Body of pancreas (tissue), 4 donors: ENCODE data around the gene CSE1L. TPM values are rescaled to one million over a fixed set of nuclear protein-coding genes. Genes with fewer than 3 reads are reported as not detected.

ENCODE experiments used
- ATAC-seq: fragments of 150-250 bp; one replicate; pipeline ENCODE4 v1.9.1; 2016
- DNase-seq, 4 donors: peaks; one replicate each; pipeline ENCODE4 v3.0.0-alpha.2; 2019
- H3K27ac ChIP-seq, 4 donors: fragments of 200-600 bp; sonication (generic); 1 replicate in 3 of 4; 2 replicates in 1 of 4; pipeline versions ENCODE4 v1.5.1 to v1.6.1; 2016 to 2019; ENCODE audit warnings: mild to moderate bottlenecking in 1 of 4, mixed read lengths in 1 of 4, moderate library complexity in 1 of 4
- H3K27me3 ChIP-seq, 2 donors: fragments of 200-600 bp; sonication (generic); one replicate each; pipeline ENCODE4 v1.6.0; 2016; ENCODE audit warnings: mild to moderate bottlenecking in 1 of 2
- H3K36me3 ChIP-seq, 2 donors: fragments of 200-600 bp; sonication (generic); replicated peaks in 1 of 2; 2 replicates each; pipeline ENCODE4 v1.5.1; 2016; ENCODE audit warnings: low read depth in 2 of 2; ENCODE audit not compliant: insufficient read depth in 1 of 2
- H3K4me1 ChIP-seq: fragments of 200-600 bp; sonication (generic); one replicate; pipeline ENCODE4 v1.6.0; 2016
- H3K4me3 ChIP-seq, 2 donors: fragments of 200-600 bp; sonication (generic); 1 replicate in 1 of 2; 2 replicates in 1 of 2; pipeline ENCODE4 v1.5.1; 2016 to 2019
- H3K9me3 ChIP-seq, 3 donors: fragments of 200-600 bp; sonication (generic); 1 replicate in 2 of 3; 2 replicates in 1 of 3; pipeline ENCODE4 v1.5.1; 2016
- POLR2A ChIP-seq, 3 donors: fragments of 450-650 bp; IDR thresholded peaks; one replicate each; pipeline ENCODE4 v1.6.1; 2016; ENCODE audit warnings: antibody characterized with exemption in 3 of 3, mild to moderate bottlenecking in 2 of 3
- WGBS, 2 donors: methylation state at CpG; one replicate each; pipeline ENCODE4 v1.1.5; 2017; 5-methylcytosine and 5-hydroxymethylcytosine counted together
- intact Hi-C: fragments of 100-400 bp; cut with DNase I; formaldehyde crosslinking; loops from one replicate; pipeline ENCODE4 v1.15.1; 2023
- total RNA-seq, 2 donors: library from RNA; depleted of rRNA; stranded (reverse); fragments of >200 nt; gene quantifications; one replicate each; pipeline ENCODE4 v1.1.0, GENCODE V29; 2016
- TF ChIP-seq, protein P1 (sequence below), 7 experiments: fragments of 450-650 bp in 4 of 7; fragments of 200-600 bp in 3 of 7; sonication (generic) in 3 of 7; IDR thresholded peaks; one replicate each; pipeline ENCODE4 v1.5.1; 2016 to 2019; ENCODE audit warnings: antibody characterized with exemption in 7 of 7

Gene CSE1L
- total RNA-seq, 2 donors from 2014 or later = 16.5 to 23.6 TPM

DNA sequence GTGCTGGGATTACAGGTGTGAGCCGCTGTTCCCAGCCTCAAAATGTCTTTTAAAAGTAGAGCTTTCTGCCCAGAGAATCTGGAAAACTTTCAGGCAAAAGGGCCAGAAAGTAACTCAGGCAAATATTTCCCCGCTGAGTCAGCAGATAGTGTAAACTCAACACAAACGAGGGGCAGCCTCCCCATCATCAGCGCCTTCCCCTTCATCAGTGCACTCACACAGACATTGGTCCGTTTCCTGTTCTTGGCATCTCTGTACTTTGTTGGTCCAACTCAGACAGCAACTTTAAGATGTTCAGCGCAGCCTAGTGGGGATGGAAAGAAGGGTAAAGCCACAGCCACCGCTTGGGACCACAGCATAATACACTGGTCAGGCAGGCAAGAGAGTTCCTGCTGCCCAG is 69.5 kb downstream of the CSE1L start:
- Histone ChIP-seq H3K4me3 (no peak overlapping the region), H3K27me3 (no peaks in the 10 kb centered on the region), H3K4me1 (no peaks in the 10 kb centered on the region), H3K36me3 (peaks cover 0 to 31% of the 10 kb centered on the region in 2 donors), H3K9me3 (no peaks in the 10 kb centered on the region), H3K27ac (no peak overlapping the region)
- DNase-seq (no peak), ATAC-seq (no peak)
- 87 to 90% methylated on average over 7 of the region's 7 CpGs for WGBS, 2 donors
- intact Hi-C loops = no loop called here
- TF ChIP-seq, protein P1, sequence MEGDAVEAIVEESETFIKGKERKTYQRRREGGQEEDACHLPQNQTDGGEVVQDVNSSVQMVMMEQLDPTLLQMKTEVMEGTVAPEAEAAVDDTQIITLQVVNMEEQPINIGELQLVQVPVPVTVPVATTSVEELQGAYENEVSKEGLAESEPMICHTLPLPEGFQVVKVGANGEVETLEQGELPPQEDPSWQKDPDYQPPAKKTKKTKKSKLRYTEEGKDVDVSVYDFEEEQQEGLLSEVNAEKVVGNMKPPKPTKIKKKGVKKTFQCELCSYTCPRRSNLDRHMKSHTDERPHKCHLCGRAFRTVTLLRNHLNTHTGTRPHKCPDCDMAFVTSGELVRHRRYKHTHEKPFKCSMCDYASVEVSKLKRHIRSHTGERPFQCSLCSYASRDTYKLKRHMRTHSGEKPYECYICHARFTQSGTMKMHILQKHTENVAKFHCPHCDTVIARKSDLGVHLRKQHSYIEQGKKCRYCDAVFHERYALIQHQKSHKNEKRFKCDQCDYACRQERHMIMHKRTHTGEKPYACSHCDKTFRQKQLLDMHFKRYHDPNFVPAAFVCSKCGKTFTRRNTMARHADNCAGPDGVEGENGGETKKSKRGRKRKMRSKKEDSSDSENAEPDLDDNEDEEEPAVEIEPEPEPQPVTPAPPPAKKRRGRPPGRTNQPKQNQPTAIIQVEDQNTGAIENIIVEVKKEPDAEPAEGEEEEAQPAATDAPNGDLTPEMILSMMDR (IDR thresholded peaks at IDR 0.05) = no peak
- no peak for TF ChIP-seq POLR2A (IDR thresholded peaks at IDR 0.05)

DNA sequence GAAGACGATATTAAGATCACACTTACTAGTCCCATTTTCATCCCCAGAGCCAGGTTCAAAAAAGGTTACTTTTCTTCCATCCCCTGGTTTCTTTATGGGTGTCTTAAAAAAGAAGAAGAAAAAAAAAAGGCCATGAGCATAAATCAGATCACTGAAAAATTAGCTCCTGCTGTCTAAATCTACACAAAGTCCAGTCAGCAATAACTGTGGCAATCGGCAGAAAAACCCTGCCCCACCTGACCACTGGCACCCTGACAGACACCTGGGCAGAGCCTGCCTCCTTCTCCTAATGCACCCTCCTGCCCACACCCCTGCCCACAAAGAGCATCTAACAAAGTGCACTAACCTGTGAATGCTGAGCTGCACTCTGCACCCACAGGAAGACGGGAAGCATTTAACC is 72.2 kb downstream of the CSE1L start:
- H3K36me3 ChIP-seq = peaks cover 0 to 31% of the 10 kb centered on the region in 2 donors
- no peaks in the 10 kb centered on the region for H3K9me3 ChIP-seq
- intact Hi-C loops = no loop called here
- DNase-seq = no peak
- ATAC-seq = no peak
- TF ChIP-seq POLR2A (IDR thresholded peaks at IDR 0.05) = no peak
- TF ChIP-seq, protein P1 (IDR thresholded peaks at IDR 0.05) = no peak
- no peaks in the 10 kb centered on the region for H3K27me3 ChIP-seq
- no peak overlapping the region for H3K27ac ChIP-seq
- H3K4me1 ChIP-seq = no peaks in the 10 kb centered on the region
- WGBS, 2 donors = 72 to 79% methylated on average over 3 of the region's 3 CpGs
- no peak overlapping the region for H3K4me3 ChIP-seq

DNA sequence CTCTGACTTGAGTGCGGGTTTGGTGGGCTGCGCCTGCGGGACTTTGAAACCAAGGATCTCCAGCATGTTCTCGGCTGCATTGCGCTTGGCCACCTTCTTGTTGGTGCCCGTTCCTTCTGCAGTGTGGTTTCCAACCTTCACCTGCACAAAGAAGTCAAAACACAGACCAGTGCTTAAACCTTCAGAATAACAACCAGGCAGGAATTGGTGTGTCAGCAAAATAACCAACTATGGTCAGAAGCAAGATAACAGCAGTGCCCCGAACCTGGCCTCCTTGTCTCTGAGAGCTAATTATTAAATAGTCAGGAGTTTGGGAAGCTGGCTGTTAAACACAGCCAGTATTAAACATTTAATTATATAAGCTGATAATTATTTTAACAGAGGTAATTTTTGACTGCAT is 73.9 kb downstream of the CSE1L start:
- Histone ChIP-seq H3K27me3 (no peaks in the 10 kb centered on the region), H3K36me3 (peaks cover 8 to 36% of the 10 kb centered on the region in 2 donors), H3K9me3 (no peaks in the 10 kb centered on the region), H3K27ac (no peak overlapping the region), H3K4me3 (no peak overlapping the region), H3K4me1 (no peaks in the 10 kb centered on the region)
- intact Hi-C loops = no loop called here
- WGBS, 2 donors = 20 to 83% methylated on average over 1 to 7 of the region's 7 CpGs
- no peak for ATAC-seq
- no peak for DNase-seq
- TF ChIP-seq, protein P1 (IDR thresholded peaks at IDR 0.05) = no peak
- no peak for TF ChIP-seq POLR2A (IDR thresholded peaks at IDR 0.05)

DNA sequence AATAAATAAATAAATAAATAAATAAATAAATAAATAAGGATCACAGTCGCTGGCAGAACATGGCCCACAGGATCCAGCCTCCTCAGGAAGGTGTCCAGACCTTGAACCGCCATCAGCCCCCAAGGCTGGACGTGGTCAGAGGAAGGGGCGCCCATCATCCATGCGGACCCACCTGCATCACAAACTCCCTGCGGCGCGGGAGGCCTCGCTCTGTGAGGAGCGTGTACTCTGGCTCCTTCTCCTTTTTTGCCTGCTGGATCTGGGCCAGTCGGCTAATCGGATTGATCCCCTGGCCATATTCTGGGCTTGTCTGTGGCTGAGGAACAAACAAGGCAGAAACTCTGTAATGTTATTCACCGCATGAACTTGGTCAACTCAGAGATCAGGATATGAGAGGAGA is 76.8 kb downstream of the CSE1L start:
- H3K27ac ChIP-seq = no peak overlapping the region
- DNase-seq = no peak
- no peak overlapping the region for H3K4me3 ChIP-seq
- H3K4me1 ChIP-seq = no peaks in the 10 kb centered on the region
- H3K36me3 ChIP-seq = peaks cover 8 to 20% of the 10 kb centered on the region in 2 donors
- intact Hi-C loops = no loop called here
- no peaks in the 10 kb centered on the region for H3K9me3 ChIP-seq
- 92 to 94% methylated on average over 13 of the region's 13 CpGs for WGBS, 2 donors
- no peak for ATAC-seq
- H3K27me3 ChIP-seq = no peaks in the 10 kb centered on the region
- no peak for TF ChIP-seq POLR2A (IDR thresholded peaks at IDR 0.05)
- TF ChIP-seq, protein P1 (IDR thresholded peaks at IDR 0.05) = no peak

DNA sequence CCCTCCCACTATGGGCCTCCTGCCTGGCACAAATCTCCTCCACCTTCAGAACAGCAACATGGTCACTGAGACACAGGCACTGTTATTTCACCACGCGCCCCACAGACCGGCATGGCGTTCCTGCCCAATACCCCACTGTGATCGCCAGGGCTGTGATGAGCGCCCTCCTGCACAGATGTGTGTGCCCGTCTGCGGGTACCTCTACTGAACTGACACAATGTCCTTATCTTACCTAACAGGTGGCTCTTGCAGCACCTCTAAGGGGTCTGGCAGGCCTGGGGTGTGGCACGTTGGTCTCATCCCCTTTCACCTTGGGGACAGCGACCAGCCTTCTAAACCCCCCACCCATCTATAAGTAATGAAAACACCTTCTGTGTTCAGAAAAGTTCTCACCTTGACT is 77.9 kb downstream of the CSE1L start:
- Histone ChIP-seq H3K4me1 (no peaks in the 10 kb centered on the region), H3K9me3 (no peaks in the 10 kb centered on the region), H3K4me3 (no peak overlapping the region), H3K27me3 (no peaks in the 10 kb centered on the region), H3K27ac (no peak overlapping the region), H3K36me3 (peaks cover 8 to 18% of the 10 kb centered on the region in 2 donors)
- ATAC-seq = no peak
- no peak for DNase-seq
- intact Hi-C loops = no loop called here
- no peak for TF ChIP-seq POLR2A (IDR thresholded peaks at IDR 0.05)
- TF ChIP-seq, protein P1 (IDR thresholded peaks at IDR 0.05) = no peak
- WGBS, 2 donors = 96% methylated on average over 9 to 10 of the region's 10 CpGs
